ENCODE results near the gene ADGRA1. TPM values are rescaled to one million over a fixed set of nuclear protein-coding genes. Genes with fewer than 3 reads are reported as not detected.

The ADGRA1 gene
- total and polyA plus RNA-seq, 2 of the 8 experiments (the other 6 are each of a cell fraction or from before 2014, with no cell fraction given): 0.17 to 0.21 TPM

DNA sequence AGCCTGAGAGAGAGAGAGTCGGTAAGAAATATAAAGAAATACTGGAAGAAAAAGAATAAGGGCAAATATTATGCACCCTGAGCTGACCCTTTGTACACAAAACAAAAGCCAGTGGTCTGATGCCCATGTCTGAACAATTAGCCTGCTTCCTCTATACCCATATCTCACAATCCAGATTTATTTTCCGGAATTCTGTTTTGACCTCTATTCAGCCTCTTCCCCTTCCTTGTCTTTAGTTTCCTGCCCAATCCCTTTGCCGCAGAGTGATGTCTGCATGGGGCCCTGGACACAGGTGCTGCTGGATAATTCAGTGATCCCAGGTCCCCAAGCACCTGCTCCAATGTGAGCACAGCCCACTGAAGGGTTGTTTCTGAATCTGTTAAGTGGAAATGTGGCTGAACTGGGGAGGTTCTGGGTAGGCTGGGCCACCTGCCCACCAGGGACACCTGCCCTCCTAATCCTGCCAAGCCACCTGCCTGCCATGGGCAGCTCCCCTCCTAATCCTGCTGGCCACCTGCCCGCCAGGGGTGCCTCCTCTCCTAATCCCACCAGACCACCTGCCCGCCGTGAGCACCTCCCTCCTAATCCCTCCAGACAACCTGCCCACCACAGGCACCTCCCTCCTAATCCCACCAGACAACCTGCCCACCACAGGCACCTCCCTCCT is 23.0 kb downstream of the ADGRA1 start:
- FAIRE-seq: no peak
- no peaks in the 10 kb centered on the region for H3K23me2 ChIP-seq (ENCODE audit: low read depth, low read length)
- H2BK15ac ChIP-seq (ENCODE audit: low read length): no peak overlapping the region
- no peak overlapping the region for H4K5ac ChIP-seq (ENCODE audit: insufficient read length, low read depth, low read length)
- WGBS, 2 experiments (ENCODE audit: extremely low coverage in 1 of 2, insufficient coverage in 1 of 2, insufficient read length in 1 of 2, insufficient replicate concordance in 2 of 2, low coverage in 1 of 2, low lambda C conversion rate in 2 of 2, missing lambda C conversion rate in 1 of 2): 79% methylated on average over 5 of the region's 6 CpGs; no CpG with 5 or more reads in 1 of the 2 experiments
- DNase-seq (ENCODE audit: low read depth in 1 of 2, low spot score in 2 of 2): no peak
- no peaks in the 10 kb centered on the region for H3K79me2 ChIP-seq (ENCODE audit: control insufficient read depth in 1 of 2, insufficient read depth in 2 of 2, low read length in 2 of 2)
- no peak overlapping the region for H4K91ac ChIP-seq (replicated peaks; ENCODE audit: insufficient read length, low read length)
- no peak overlapping the region for H3K14ac ChIP-seq (ENCODE audit: insufficient read length)
- no peak overlapping the region for H2BK120ac ChIP-seq (replicated peaks; ENCODE audit: low read depth, low read length)
- no peaks in the 10 kb centered on the region for H3K79me1 ChIP-seq (ENCODE audit: low read depth, low read length)
- ChIA-PET CTCF (ENCODE audit: partially characterized antibody) (interaction anchor here (0.7 to 1.4 kb wide), 2 partner anchors 13 to 172 kb away, joined by 4 to 5 read pairs; no protein-coding TSS in a partner anchor), POLR2A (ENCODE audit: partially characterized antibody) (no interaction called here)
- no peak overlapping the region for H2BK12ac ChIP-seq (ENCODE audit: low read depth, low read length)
- no peak overlapping the region for H3K9ac ChIP-seq (replicated peaks in 1 of 4; ENCODE audit: extremely low read depth in 1 of 4, low read depth in 3 of 4, low read length in 3 of 4)
- H3K4me1 ChIP-seq (replicated peaks in 1 of 4; ENCODE audit: control insufficient read depth in 3 of 4, insufficient read depth in 4 of 4, low read length in 3 of 4): no peaks in the 10 kb centered on the region
- H2BK5ac ChIP-seq (ENCODE audit: low read depth, low read length): no peak overlapping the region
- no peak overlapping the region; the same call in 1 of the 2 replicates for H4K8ac ChIP-seq (ENCODE audit: extremely low read depth, insufficient read depth, low read length)
- H2AK5ac ChIP-seq (ENCODE audit: low read depth, low read length): no peak overlapping the region
- H3K4ac ChIP-seq (replicated peaks; ENCODE audit: insufficient read length, low read depth, low read length): no peak overlapping the region
- no peaks in the 10 kb centered on the region for H3K27me3 ChIP-seq (replicated peaks in 1 of 4; ENCODE audit: control insufficient read depth in 3 of 4, extremely low read depth in 1 of 4, insufficient read depth in 3 of 4, low read length in 3 of 4)
- no peak overlapping the region for H3K18ac ChIP-seq (ENCODE audit: extremely low read depth, low read length)
- no peak overlapping the region for H3K4me2 ChIP-seq (ENCODE audit: insufficient read depth in 1 of 2, low read depth in 2 of 2, low read length in 2 of 2)
- no peak overlapping the region for H2BK20ac ChIP-seq (ENCODE audit: low read length)
- no peak overlapping the region for H3K23ac ChIP-seq (ENCODE audit: insufficient read length)
- H3K27ac ChIP-seq (ENCODE audit: low read depth, low read length): no peak overlapping the region
- no peaks in the 10 kb centered on the region for H3K36me3 ChIP-seq (ENCODE audit: control insufficient read depth in 2 of 4, insufficient read depth in 4 of 4, low read length in 3 of 4)
- H3K56ac ChIP-seq (replicated peaks; ENCODE audit: insufficient read length, low read depth, low read length): no peak overlapping the region
- H4K20me1 ChIP-seq (replicated peaks in 1 of 2; ENCODE audit: control insufficient read depth in 1 of 2, insufficient read depth in 2 of 2, low read length in 2 of 2): no peaks in the 10 kb centered on the region
- H2AFZ ChIP-seq (ENCODE audit: low read length): no peak overlapping the region
- H3K9me3 ChIP-seq (ENCODE audit: insufficient read depth in 2 of 2, low read depth in 1 of 2, low read length in 1 of 2): peaks cover 13 to 16% of the 10 kb centered on the region in 2 experiments
- no peak overlapping the region for H3K4me3 ChIP-seq (ENCODE audit: extremely low read depth in 1 of 4, insufficient read depth in 2 of 4, low read depth in 3 of 4, low read length in 4 of 4)
- TF ChIP-seq SIX5 (IDR thresholded peaks at IDR 0.05; ENCODE audit: low read depth, low read length) (no peak), TBP (IDR thresholded peaks at IDR 0.05; ENCODE audit: low read depth, low read length) (no peak), TCF12 (IDR thresholded peaks at IDR 0.05; ENCODE audit: low read depth, low read length) (no peak), TAF1 (IDR thresholded peaks at IDR 0.05; ENCODE audit: low read depth, low read length) (no peak), EP300 (IDR thresholded peaks at IDR 0.05; ENCODE audit: borderline replicate concordance in 1 of 2, low read depth in 2 of 2, low read length in 2 of 2) (no peak), ATF2 (IDR thresholded peaks at IDR 0.05; ENCODE audit: low read length) (no peak), TAF7 (optimal IDR thresholded peaks at IDR 0.05; ENCODE audit: borderline replicate concordance, low read depth, low read length) (no peak), EGR1 (IDR thresholded peaks at IDR 0.05; ENCODE audit: borderline replicate concordance, low read depth, low read length) (no peak), PHF8 (conservative IDR thresholded peaks at IDR 0.05; ENCODE audit: low read depth, low read length) (no peak), POU5F1 (IDR thresholded peaks at IDR 0.05; ENCODE audit: low read depth, low read length) (no peak)
- TF ChIP-seq, protein P1, sequence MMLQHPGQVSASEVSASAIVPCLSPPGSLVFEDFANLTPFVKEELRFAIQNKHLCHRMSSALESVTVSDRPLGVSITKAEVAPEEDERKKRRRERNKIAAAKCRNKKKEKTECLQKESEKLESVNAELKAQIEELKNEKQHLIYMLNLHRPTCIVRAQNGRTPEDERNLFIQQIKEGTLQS (IDR thresholded peaks at IDR 0.05; ENCODE audit: insufficient read depth, low read depth, low read length): no peak
